HepG2 (cell line): ENCODE data around the gene RNF5. TPM values are rescaled to one million over a fixed set of nuclear protein-coding genes. Genes with fewer than 3 reads are reported as not detected.

ENCODE experiments used
- CENPT ChIP-seq: sonication (generic); formaldehyde crosslinking; IDR thresholded peaks from 2 replicates; pipeline ENCODE4 v1.8.0; 2022; ENCODE audit warnings: low read depth, mild to moderate bottlenecking, moderate library complexity, missing genetic modification reagents
- MAFK ChIP-seq, 2 experiments: IDR thresholded peaks in 1 of 2; conservative IDR thresholded peaks in 1 of 2; 2 replicates each; pipeline ENCODE4 v1.6.1; 2011; ENCODE audit warnings: improper control_type of control experiment in 2 of 2, low read length in 2 of 2
- NFATC3 ChIP-seq: sonication (generic); formaldehyde crosslinking; IDR thresholded peaks from 2 replicates; pipeline ENCODE4 v1.5.1; 2020; ENCODE audit warnings: mild to moderate bottlenecking, missing genetic modification reagents
- PHF20 ChIP-seq: sonication (generic); formaldehyde crosslinking; IDR thresholded peaks from 2 replicates; pipeline ENCODE4 v1.5.0; 2020; ENCODE audit warnings: mild to moderate bottlenecking, missing genetic modification reagents
- RFXANK ChIP-seq: IDR thresholded peaks from 2 replicates; pipeline ENCODE4 v1.6.1; 2016
- SP1 ChIP-seq, 2 experiments: fragments of 450-650 bp in 1 of 2; sonication (generic) in 1 of 2; formaldehyde crosslinking in 1 of 2; IDR thresholded peaks; 2 replicates each; pipeline versions ENCODE4 v1.4.0 to v1.6.1; 2016 to 2020; ENCODE audit warnings: missing genetic modification reagents in 1 of 2
- TBX2 ChIP-seq: sonication (generic); formaldehyde crosslinking; IDR thresholded peaks from 2 replicates; pipeline ENCODE4 v1.5.0; 2020; ENCODE audit warnings: missing genetic modification reagents, mild to moderate bottlenecking, borderline replicate concordance
- YEATS2 ChIP-seq: sonication (generic); formaldehyde crosslinking; IDR thresholded peaks from 2 replicates; pipeline ENCODE4 v1.4.0; 2020; ENCODE audit warnings: missing genetic modification reagents, borderline replicate concordance
- ZFX ChIP-seq: sonication (generic); formaldehyde crosslinking; IDR thresholded peaks from 2 replicates; pipeline ENCODE4 v1.4.0; 2020; ENCODE audit warnings: mild to moderate bottlenecking, low read depth, missing genetic modification reagents, moderate library complexity
- ZIK1 ChIP-seq: sonication (generic); formaldehyde crosslinking; IDR thresholded peaks from 2 replicates; pipeline ENCODE4 v1.5.0; 2020; ENCODE audit warnings: mild to moderate bottlenecking, low read depth, missing genetic modification reagents, borderline replicate concordance
- ZKSCAN8 ChIP-seq: IDR thresholded peaks from 2 replicates; pipeline ENCODE4 v1.6.1; 2016; ENCODE audit warnings: borderline replicate concordance, missing genetic modification reagents, missing compliant biosample characterization
- ZMYM2 ChIP-seq: sonication (generic); formaldehyde crosslinking; IDR thresholded peaks from 2 replicates; pipeline ENCODE4 v1.8.0; 2022; ENCODE audit warnings: mild to moderate bottlenecking, missing genetic modification reagents
- ZNF230 ChIP-seq: sonication (generic); formaldehyde crosslinking; IDR thresholded peaks from 2 replicates; pipeline ENCODE4 v1.4.0; 2020; ENCODE audit warnings: mild to moderate bottlenecking, missing genetic modification reagents
- ZNF501 ChIP-seq: sonication (generic); formaldehyde crosslinking; IDR thresholded peaks from 2 replicates; pipeline ENCODE4 v1.5.1; 2020; ENCODE audit warnings: mild to moderate bottlenecking, moderate library complexity, missing genetic modification reagents
- polyA plus RNA-seq, 8 experiments: library from polyadenylated mRNA; depleted of rRNA in 3 of 8; stranded (reverse) in 7 of 8; unstranded in 1 of 8; fragments of >200 nt; fragmentation: Illumina TruSeq in 4 of 8; extraction: Trizol in 4 of 8; gene quantifications; 2 replicates each; pipeline versions ENCODE4 v1.2.1 to v1.2.3, GENCODE V29; 2011 to 2016; ENCODE audit warnings: low read depth in 4 of 8, missing spikeins in 1 of 8, mixed read lengths in 1 of 8; ENCODE audit not compliant: insufficient read depth in 1 of 8
- total RNA-seq, 5 experiments: library from RNA; depleted of rRNA; stranded (reverse); fragments of >200 nt; fragmentation: Illumina TruSeq; extraction: Trizol; gene quantifications; 2 replicates each; pipeline ENCODE4 v1.2.3, GENCODE V29; 2016; ENCODE audit warnings: low read depth in 1 of 5
- TF ChIP-seq, protein P1 (sequence below), 2 experiments: sonication (generic) in 1 of 2; formaldehyde crosslinking in 1 of 2; IDR thresholded peaks; 2 replicates each; pipeline versions ENCODE4 v1.4.0 to v1.6.1; 2016 to 2020; ENCODE audit warnings: borderline replicate concordance in 1 of 2, low read depth in 1 of 2, mild to moderate bottlenecking in 1 of 2, missing genetic modification reagents in 1 of 2
- TF ChIP-seq, protein P2 (sequence below): sonication (generic); formaldehyde crosslinking; IDR thresholded peaks from 2 replicates; pipeline ENCODE4; 2020; ENCODE audit warnings: missing genetic modification reagents, mild to moderate bottlenecking, borderline replicate concordance
- TF ChIP-seq, protein P3 (sequence below): sonication (generic); formaldehyde crosslinking; IDR thresholded peaks from 2 replicates; pipeline ENCODE4 v1.8.0; 2023; ENCODE audit warnings: mild to moderate bottlenecking, missing genetic modification reagents
- TF ChIP-seq, protein P4 (sequence below): sonication (generic); formaldehyde crosslinking; IDR thresholded peaks from 2 replicates; pipeline ENCODE4 v1.5.0; 2020; ENCODE audit warnings: mild to moderate bottlenecking, missing genetic modification reagents, moderate library complexity

RNF5 gene
- total and polyA plus RNA-seq, 2 of the 13 experiments (the other 11 are each of a cell fraction or from before 2014, with no cell fraction given), result 98.0 to 131 TPM

DNA sequence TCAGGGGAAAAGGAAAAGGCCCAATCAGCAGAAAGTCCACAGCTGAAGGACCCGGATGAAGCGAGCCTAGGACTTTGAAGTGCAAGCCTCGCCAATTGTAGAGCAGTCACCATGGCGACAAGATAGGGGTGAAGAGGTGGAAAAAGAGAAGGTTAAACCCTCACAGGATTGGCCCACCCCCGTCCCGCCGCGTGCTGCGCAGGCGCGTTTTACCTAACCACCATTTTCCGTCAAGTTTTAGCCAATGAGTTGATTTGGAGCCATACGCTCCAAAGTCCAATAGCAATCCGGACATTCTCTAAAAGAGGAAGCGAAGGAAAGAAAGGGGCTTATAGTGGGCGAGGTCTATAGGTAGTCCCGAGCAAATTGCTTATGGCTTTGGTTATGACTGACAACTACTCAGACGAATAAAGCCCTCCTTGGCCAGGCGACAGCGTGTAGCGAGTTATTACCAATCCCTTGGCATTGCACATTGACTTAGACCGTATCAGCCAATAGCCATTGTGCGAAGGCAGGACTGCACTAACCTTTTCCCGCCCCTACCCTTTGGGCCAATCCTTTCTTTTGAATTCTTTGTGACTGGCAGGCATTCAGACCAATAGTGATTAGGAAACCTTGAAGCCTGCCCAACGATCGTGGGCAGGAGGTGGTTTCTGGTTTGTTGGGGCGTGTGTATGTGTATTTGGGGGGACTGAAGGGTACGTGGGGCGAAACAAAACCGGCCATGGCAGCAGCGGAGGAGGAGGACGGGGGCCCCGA, at the start of gene RNF5 (continued):
- TF ChIP-seq, protein P1, sequence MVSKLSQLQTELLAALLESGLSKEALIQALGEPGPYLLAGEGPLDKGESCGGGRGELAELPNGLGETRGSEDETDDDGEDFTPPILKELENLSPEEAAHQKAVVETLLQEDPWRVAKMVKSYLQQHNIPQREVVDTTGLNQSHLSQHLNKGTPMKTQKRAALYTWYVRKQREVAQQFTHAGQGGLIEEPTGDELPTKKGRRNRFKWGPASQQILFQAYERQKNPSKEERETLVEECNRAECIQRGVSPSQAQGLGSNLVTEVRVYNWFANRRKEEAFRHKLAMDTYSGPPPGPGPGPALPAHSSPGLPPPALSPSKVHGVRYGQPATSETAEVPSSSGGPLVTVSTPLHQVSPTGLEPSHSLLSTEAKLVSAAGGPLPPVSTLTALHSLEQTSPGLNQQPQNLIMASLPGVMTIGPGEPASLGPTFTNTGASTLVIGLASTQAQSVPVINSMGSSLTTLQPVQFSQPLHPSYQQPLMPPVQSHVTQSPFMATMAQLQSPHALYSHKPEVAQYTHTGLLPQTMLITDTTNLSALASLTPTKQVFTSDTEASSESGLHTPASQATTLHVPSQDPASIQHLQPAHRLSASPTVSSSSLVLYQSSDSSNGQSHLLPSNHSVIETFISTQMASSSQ (IDR thresholded peaks at IDR 0.05; ENCODE audit: low read depth), result no peak
- TF ChIP-seq, protein P1 (CRISPR knock-in tag; IDR thresholded peaks at IDR 0.05; ENCODE audit: borderline replicate concordance), result no peak
- peak; percentile 24; the same call in 1 of the 2 replicates for TF ChIP-seq RFXANK
- TF ChIP-seq TBX2, result peak; percentile 75; the same call in 1 of the 2 replicates
- no peak for TF ChIP-seq CENPT
- peak; percentile 80 for TF ChIP-seq ZNF501
- TF ChIP-seq SP1 (IDR thresholded peaks at IDR 0.05), result no peak
- TF ChIP-seq SP1 (CRISPR knock-in tag; IDR thresholded peaks at IDR 0.05), result peak; percentile 84
- TF ChIP-seq PHF20, result peak; percentile 7; the same call in 1 of the 2 replicates
- no peak for TF ChIP-seq ZNF230
- TF ChIP-seq, protein P2, sequence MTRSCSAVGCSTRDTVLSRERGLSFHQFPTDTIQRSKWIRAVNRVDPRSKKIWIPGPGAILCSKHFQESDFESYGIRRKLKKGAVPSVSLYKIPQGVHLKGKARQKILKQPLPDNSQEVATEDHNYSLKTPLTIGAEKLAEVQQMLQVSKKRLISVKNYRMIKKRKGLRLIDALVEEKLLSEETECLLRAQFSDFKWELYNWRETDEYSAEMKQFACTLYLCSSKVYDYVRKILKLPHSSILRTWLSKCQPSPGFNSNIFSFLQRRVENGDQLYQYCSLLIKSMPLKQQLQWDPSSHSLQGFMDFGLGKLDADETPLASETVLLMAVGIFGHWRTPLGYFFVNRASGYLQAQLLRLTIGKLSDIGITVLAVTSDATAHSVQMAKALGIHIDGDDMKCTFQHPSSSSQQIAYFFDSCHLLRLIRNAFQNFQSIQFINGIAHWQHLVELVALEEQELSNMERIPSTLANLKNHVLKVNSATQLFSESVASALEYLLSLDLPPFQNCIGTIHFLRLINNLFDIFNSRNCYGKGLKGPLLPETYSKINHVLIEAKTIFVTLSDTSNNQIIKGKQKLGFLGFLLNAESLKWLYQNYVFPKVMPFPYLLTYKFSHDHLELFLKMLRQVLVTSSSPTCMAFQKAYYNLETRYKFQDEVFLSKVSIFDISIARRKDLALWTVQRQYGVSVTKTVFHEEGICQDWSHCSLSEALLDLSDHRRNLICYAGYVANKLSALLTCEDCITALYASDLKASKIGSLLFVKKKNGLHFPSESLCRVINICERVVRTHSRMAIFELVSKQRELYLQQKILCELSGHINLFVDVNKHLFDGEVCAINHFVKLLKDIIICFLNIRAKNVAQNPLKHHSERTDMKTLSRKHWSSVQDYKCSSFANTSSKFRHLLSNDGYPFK (CRISPR knock-in tag), result peak; percentile 68
- no peak for TF ChIP-seq ZMYM2 (CRISPR knock-in tag)
- TF ChIP-seq YEATS2 (CRISPR knock-in tag), result peak; percentile 77; the same call in 1 of the 2 replicates
- TF ChIP-seq, protein P3, sequence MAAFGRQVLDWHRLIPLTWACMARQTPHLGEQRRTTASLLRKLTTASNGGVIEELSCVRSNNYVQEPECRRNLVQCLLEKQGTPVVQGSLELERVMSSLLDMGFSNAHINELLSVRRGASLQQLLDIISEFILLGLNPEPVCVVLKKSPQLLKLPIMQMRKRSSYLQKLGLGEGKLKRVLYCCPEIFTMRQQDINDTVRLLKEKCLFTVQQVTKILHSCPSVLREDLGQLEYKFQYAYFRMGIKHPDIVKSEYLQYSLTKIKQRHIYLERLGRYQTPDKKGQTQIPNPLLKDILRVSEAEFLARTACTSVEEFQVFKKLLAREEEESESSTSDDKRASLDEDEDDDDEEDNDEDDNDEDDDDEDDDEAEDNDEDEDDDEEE (CRISPR knock-in tag), result peak; percentile 45; the same call in 1 of the 2 replicates
- TF ChIP-seq, protein P4, sequence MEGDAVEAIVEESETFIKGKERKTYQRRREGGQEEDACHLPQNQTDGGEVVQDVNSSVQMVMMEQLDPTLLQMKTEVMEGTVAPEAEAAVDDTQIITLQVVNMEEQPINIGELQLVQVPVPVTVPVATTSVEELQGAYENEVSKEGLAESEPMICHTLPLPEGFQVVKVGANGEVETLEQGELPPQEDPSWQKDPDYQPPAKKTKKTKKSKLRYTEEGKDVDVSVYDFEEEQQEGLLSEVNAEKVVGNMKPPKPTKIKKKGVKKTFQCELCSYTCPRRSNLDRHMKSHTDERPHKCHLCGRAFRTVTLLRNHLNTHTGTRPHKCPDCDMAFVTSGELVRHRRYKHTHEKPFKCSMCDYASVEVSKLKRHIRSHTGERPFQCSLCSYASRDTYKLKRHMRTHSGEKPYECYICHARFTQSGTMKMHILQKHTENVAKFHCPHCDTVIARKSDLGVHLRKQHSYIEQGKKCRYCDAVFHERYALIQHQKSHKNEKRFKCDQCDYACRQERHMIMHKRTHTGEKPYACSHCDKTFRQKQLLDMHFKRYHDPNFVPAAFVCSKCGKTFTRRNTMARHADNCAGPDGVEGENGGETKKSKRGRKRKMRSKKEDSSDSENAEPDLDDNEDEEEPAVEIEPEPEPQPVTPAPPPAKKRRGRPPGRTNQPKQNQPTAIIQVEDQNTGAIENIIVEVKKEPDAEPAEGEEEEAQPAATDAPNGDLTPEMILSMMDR (CRISPR knock-in tag), result no peak
- peak; percentile 66; the same call in 1 of the 2 replicates for TF ChIP-seq NFATC3
- peak; percentile 3; the same call in 1 of the 2 replicates for TF ChIP-seq ZIK1 (CRISPR knock-in tag)
- peak; percentile 99 to 100 for TF ChIP-seq MAFK (conservative IDR thresholded peaks at IDR 0.05 in 1 of 2, IDR thresholded peaks at IDR 0.05 in 1 of 2; ENCODE audit: low read length in 2 of 2)
- TF ChIP-seq ZFX (CRISPR knock-in tag), result peak; percentile 13
- TF ChIP-seq ZKSCAN8 (CRISPR knock-in tag), result peak; percentile 14; the same call in 1 of the 2 replicates
